ENCODE data around the gene OR2A2.

Gene OR2A2

GRCh38 chr7:144144426-144144825, 35.0 kb downstream of the OR2A2 start:
- DNase-seq: no peak

- DNase-seq: no peak
Observed at GRCh38 chr7:144148224-144148827, 38.9 kb downstream of the OR2A2 start.

- DNase-seq: no peak
Observed at GRCh38 chr7:144158861-144159260, 49.5 kb downstream of the OR2A2 start.

Measured in central memory CD4-positive, alpha-beta T cell (primary cell).